ENCODE data around the gene EPS8L3. TPM values are rescaled to one million over a fixed set of nuclear protein-coding genes. Genes with fewer than 3 reads are reported as not detected.

Gene EPS8L3
- polyA plus RNA-seq, 1 donor from 2014 or later, result not detected

DNA sequence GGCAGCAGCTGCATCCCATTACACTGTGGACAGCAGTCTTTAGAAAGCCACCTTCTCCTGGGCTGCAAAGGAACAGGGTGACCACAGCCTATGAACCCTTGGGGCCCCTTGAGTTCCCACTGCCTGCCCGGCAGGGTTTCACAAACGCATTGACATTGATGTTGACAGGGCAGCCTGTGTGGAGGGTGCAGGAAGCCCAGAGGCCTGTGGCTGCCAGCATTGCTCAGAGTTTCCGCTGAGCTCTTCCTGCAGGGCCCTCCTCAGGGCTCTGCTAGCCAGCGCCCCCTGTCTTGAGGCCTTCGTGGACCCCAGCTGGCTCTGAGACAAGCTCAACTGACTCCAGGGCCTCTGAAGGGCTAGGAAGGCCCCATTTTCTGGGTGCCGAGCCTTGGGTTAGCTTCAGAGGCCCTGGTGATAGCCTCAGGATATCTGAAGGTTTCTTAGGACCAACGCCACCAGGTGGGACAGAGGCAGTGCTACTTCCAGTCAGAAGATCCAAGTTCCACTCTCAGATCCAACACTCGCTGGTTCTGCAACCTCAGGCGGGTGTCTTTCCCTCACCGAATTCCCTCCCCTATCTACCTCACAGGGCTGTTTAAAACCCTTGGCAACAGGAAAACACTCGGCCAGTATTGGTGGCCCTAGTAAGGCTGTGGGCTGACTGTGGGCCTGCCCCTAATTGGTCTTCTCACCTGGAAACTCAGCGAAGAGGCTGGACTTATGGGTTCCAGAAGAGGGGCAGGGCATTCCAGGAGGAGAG, 27.2 kb upstream of the EPS8L3 start:
- H3K27me3 ChIP-seq (ENCODE audit: insufficient read depth, low read depth, low read length), result no peaks in the 10 kb centered on the region
- H3K9me3 ChIP-seq (ENCODE audit: low read length), result no peaks in the 10 kb centered on the region
- H3K4me2 ChIP-seq (ENCODE audit: low read length), result no peak overlapping the region
- H3K9me2 ChIP-seq (ENCODE audit: insufficient read depth, low read length), result no peaks in the 10 kb centered on the region
- H3K79me2 ChIP-seq (replicated peaks; ENCODE audit: insufficient read depth, low read length), result no peaks in the 10 kb centered on the region
- H3F3A ChIP-seq (ENCODE audit: insufficient read depth, low read length, poor library complexity, severe bottlenecking), result no peaks in the 10 kb centered on the region
- no peak overlapping the region for H3K9ac ChIP-seq (ENCODE audit: low read length)
- H3K4me3 ChIP-seq (ENCODE audit: low read length), result no peak overlapping the region
- TF ChIP-seq EZH2 (IDR thresholded peaks at IDR 0.05; ENCODE audit: borderline replicate concordance, insufficient read depth, low read length, poor library complexity, severe bottlenecking), result no peak
- TF ChIP-seq EP300 (conservative IDR thresholded peaks at IDR 0.05; ENCODE audit: poor library complexity, severe bottlenecking), result no peak
- no peak for TF ChIP-seq POLR2AphosphoS5 (IDR thresholded peaks at IDR 0.05)
- TF ChIP-seq MXI1 (conservative IDR thresholded peaks at IDR 0.05; ENCODE audit: poor library complexity, severe bottlenecking), result no peak
- TF ChIP-seq, protein P1, sequence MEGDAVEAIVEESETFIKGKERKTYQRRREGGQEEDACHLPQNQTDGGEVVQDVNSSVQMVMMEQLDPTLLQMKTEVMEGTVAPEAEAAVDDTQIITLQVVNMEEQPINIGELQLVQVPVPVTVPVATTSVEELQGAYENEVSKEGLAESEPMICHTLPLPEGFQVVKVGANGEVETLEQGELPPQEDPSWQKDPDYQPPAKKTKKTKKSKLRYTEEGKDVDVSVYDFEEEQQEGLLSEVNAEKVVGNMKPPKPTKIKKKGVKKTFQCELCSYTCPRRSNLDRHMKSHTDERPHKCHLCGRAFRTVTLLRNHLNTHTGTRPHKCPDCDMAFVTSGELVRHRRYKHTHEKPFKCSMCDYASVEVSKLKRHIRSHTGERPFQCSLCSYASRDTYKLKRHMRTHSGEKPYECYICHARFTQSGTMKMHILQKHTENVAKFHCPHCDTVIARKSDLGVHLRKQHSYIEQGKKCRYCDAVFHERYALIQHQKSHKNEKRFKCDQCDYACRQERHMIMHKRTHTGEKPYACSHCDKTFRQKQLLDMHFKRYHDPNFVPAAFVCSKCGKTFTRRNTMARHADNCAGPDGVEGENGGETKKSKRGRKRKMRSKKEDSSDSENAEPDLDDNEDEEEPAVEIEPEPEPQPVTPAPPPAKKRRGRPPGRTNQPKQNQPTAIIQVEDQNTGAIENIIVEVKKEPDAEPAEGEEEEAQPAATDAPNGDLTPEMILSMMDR (IDR thresholded peaks at IDR 0.05; ENCODE audit: poor library complexity, severe bottlenecking), result no peak
- TF ChIP-seq SMC3 (conservative IDR thresholded peaks at IDR 0.05; ENCODE audit: poor library complexity), result no peak
- TF ChIP-seq, protein P2, sequence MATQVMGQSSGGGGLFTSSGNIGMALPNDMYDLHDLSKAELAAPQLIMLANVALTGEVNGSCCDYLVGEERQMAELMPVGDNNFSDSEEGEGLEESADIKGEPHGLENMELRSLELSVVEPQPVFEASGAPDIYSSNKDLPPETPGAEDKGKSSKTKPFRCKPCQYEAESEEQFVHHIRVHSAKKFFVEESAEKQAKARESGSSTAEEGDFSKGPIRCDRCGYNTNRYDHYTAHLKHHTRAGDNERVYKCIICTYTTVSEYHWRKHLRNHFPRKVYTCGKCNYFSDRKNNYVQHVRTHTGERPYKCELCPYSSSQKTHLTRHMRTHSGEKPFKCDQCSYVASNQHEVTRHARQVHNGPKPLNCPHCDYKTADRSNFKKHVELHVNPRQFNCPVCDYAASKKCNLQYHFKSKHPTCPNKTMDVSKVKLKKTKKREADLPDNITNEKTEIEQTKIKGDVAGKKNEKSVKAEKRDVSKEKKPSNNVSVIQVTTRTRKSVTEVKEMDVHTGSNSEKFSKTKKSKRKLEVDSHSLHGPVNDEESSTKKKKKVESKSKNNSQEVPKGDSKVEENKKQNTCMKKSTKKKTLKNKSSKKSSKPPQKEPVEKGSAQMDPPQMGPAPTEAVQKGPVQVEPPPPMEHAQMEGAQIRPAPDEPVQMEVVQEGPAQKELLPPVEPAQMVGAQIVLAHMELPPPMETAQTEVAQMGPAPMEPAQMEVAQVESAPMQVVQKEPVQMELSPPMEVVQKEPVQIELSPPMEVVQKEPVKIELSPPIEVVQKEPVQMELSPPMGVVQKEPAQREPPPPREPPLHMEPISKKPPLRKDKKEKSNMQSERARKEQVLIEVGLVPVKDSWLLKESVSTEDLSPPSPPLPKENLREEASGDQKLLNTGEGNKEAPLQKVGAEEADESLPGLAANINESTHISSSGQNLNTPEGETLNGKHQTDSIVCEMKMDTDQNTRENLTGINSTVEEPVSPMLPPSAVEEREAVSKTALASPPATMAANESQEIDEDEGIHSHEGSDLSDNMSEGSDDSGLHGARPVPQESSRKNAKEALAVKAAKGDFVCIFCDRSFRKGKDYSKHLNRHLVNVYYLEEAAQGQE (IDR thresholded peaks at IDR 0.05; ENCODE audit: borderline replicate concordance), result no peak
- no peak for TF ChIP-seq TAF1 (IDR thresholded peaks at IDR 0.05; ENCODE audit: low read depth)
- H4K20me1 ChIP-seq (ENCODE audit: insufficient read depth), result no peaks in the 10 kb centered on the region
- no peak overlapping the region for H3K27ac ChIP-seq (ENCODE audit: low read length)
- no peaks in the 10 kb centered on the region for H3K36me3 ChIP-seq (ENCODE audit: insufficient read depth, low read length)
- no peak overlapping the region for H2AFZ ChIP-seq (ENCODE audit: low read depth, low read length)

DNA sequence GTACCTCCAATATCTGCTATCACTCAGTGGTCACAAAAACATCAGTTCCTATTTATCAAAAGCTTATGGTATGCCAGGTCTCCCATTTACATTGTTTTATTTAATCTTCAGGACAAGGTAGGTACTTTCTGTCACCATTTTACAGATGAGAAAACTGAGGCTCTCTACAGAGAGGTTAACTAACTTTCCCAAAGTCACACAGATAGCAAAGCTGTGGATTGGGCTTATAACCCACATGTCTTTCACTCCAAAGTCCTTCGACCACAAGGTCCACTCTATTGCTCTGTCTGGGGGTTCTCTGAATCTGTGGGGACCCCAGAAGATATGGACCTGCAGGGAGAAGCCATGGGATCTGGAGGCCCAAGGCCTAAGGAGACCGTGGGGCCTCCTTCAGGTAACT, 26.6 kb upstream of the EPS8L3 start:
- TF ChIP-seq TAF1 (IDR thresholded peaks at IDR 0.05; ENCODE audit: low read depth), result no peak
- TF ChIP-seq, protein P2 (IDR thresholded peaks at IDR 0.05; ENCODE audit: borderline replicate concordance), result no peak
- no peak for TF ChIP-seq EP300 (conservative IDR thresholded peaks at IDR 0.05; ENCODE audit: poor library complexity, severe bottlenecking)
- TF ChIP-seq POLR2AphosphoS5 (IDR thresholded peaks at IDR 0.05), result no peak
- no peak for TF ChIP-seq EZH2 (IDR thresholded peaks at IDR 0.05; ENCODE audit: borderline replicate concordance, insufficient read depth, low read length, poor library complexity, severe bottlenecking)
- TF ChIP-seq SMC3 (conservative IDR thresholded peaks at IDR 0.05; ENCODE audit: poor library complexity), result no peak
- no peak overlapping the region for H3K4me2 ChIP-seq (ENCODE audit: low read length)
- H4K20me1 ChIP-seq (ENCODE audit: insufficient read depth), result no peaks in the 10 kb centered on the region
- no peaks in the 10 kb centered on the region for H3K36me3 ChIP-seq (ENCODE audit: insufficient read depth, low read length)
- no peaks in the 10 kb centered on the region for H3K9me3 ChIP-seq (ENCODE audit: low read length)
- H3K79me2 ChIP-seq (replicated peaks; ENCODE audit: insufficient read depth, low read length), result no peaks in the 10 kb centered on the region
- H3K4me3 ChIP-seq (ENCODE audit: low read length), result no peak overlapping the region
- H3F3A ChIP-seq (ENCODE audit: insufficient read depth, low read length, poor library complexity, severe bottlenecking), result no peaks in the 10 kb centered on the region
- H2AFZ ChIP-seq (ENCODE audit: low read depth, low read length), result no peak overlapping the region
- H3K27me3 ChIP-seq (ENCODE audit: insufficient read depth, low read depth, low read length), result no peaks in the 10 kb centered on the region
- H3K27ac ChIP-seq (ENCODE audit: low read length), result no peak overlapping the region
- no peak overlapping the region for H3K9ac ChIP-seq (ENCODE audit: low read length)
- H3K9me2 ChIP-seq (ENCODE audit: insufficient read depth, low read length), result no peaks in the 10 kb centered on the region

Measured in neural cell (in vitro differentiated cells).